Liver (tissue), 9 donors: ENCODE measurements around the gene DUSP23. TPM values are rescaled to one million over a fixed set of nuclear protein-coding genes. Genes with fewer than 3 reads are reported as not detected.

Experiments used
- DNase-seq: peaks from one replicate; pipeline ENCODE4 v3.0.0-alpha.2; 2017; ENCODE audit warnings: low spot score
- H3K27ac ChIP-seq, 2 donors: one replicate each; pipeline ENCODE4 v1.7.0; 2013; ENCODE audit warnings: inconsistent platforms in 2 of 2, low read length in 2 of 2, control low read depth in 1 of 2, low read depth in 1 of 2, mild to moderate bottlenecking in 1 of 2
- H3K27me3 ChIP-seq, 4 donors: one replicate each; pipeline versions ENCODE4 v1.6.1 to v1.7.0; 2013; ENCODE audit warnings: low read length in 3 of 4, inconsistent platforms in 1 of 4, mild to moderate bottlenecking in 1 of 4, moderate library complexity in 1 of 4; ENCODE audit not compliant: control insufficient read depth in 4 of 4, insufficient read depth in 4 of 4
- H3K36me3 ChIP-seq, 4 donors: one replicate each; pipeline versions ENCODE4 v1.6.1 to v1.7.0; 2013; ENCODE audit warnings: low read length in 3 of 4, mild to moderate bottlenecking in 3 of 4, low read depth in 1 of 4, moderate library complexity in 1 of 4; ENCODE audit not compliant: control insufficient read depth in 4 of 4, insufficient read depth in 3 of 4
- H3K4me1 ChIP-seq, 4 donors: one replicate each; pipeline versions ENCODE4 v1.6.1 to v1.7.0; 2013; ENCODE audit warnings: low read length in 3 of 4, mild to moderate bottlenecking in 3 of 4, moderate library complexity in 1 of 4; ENCODE audit not compliant: control insufficient read depth in 4 of 4, insufficient read depth in 4 of 4
- H3K4me3 ChIP-seq, 3 donors: one replicate each; pipeline versions ENCODE4 v1.6.1 to v1.7.0; 2013; ENCODE audit warnings: low read length in 3 of 3, control low read depth in 1 of 3, low read depth in 1 of 3, mild to moderate bottlenecking in 1 of 3
- H3K9ac ChIP-seq, 2 donors: one replicate each; pipeline ENCODE4 v1.7.0; 2013; ENCODE audit warnings: low read length in 2 of 2, mild to moderate bottlenecking in 2 of 2, moderate library complexity in 2 of 2, control low read depth in 1 of 2, low read depth in 1 of 2
- H3K9me3 ChIP-seq, 4 donors: one replicate each; pipeline versions ENCODE4 v1.6.1 to v1.7.0; 2013; ENCODE audit warnings: low read length in 3 of 4; ENCODE audit not compliant: control insufficient read depth in 4 of 4
- ATF3 ChIP-seq: IDR thresholded peaks from 2 replicates; pipeline ENCODE4 v1.6.1; 2016; ENCODE audit warnings: antibody characterized with exemption
- CTCF ChIP-seq: fragments of 150-350 bp; IDR thresholded peaks from 2 replicates; pipeline ENCODE4 v1.5.1; 2017; ENCODE audit warnings: improper control_type of control experiment, low read depth, low read length; ENCODE audit not compliant: missing input control
- EGR1 ChIP-seq, 2 donors: IDR thresholded peaks; 2 replicates each; pipeline ENCODE4 v1.6.1; 2016 to 2018; ENCODE audit warnings: antibody characterized with exemption in 2 of 2, low read depth in 2 of 2
- FOXA1 ChIP-seq: IDR thresholded peaks from 2 replicates; pipeline ENCODE4 v1.6.1; 2016; ENCODE audit warnings: antibody characterized with exemption
- FOXA2 ChIP-seq: IDR thresholded peaks from 2 replicates; pipeline ENCODE4 v1.6.1; 2016; ENCODE audit warnings: antibody characterized with exemption
- GABPA ChIP-seq, 2 donors: IDR thresholded peaks in 1 of 2; conservative IDR thresholded peaks in 1 of 2; 2 replicates each; pipeline ENCODE4 v1.6.1; 2016; ENCODE audit warnings: antibody characterized with exemption in 2 of 2, mild to moderate bottlenecking in 1 of 2, moderate library complexity in 1 of 2
- HNF4A ChIP-seq, 2 donors: conservative IDR thresholded peaks; 2 replicates each; pipeline ENCODE4 v1.6.1; 2016; ENCODE audit warnings: antibody characterized with exemption in 2 of 2, mild to moderate bottlenecking in 2 of 2
- HNF4G ChIP-seq: IDR thresholded peaks from 2 replicates; pipeline ENCODE4 v1.6.1; 2016; ENCODE audit warnings: antibody characterized with exemption
- JUND ChIP-seq, 2 donors: IDR thresholded peaks; 2 replicates each; pipeline ENCODE4 v1.6.1; 2016; ENCODE audit warnings: antibody characterized with exemption in 2 of 2
- MAX ChIP-seq: IDR thresholded peaks from 2 replicates; pipeline ENCODE4 v1.6.1; 2016; ENCODE audit warnings: antibody characterized with exemption
- NR2F2 ChIP-seq: IDR thresholded peaks from 2 replicates; pipeline ENCODE4 v1.6.1; 2016; ENCODE audit warnings: antibody characterized with exemption
- RAD21 ChIP-seq, 2 donors: IDR thresholded peaks; 2 replicates each; pipeline ENCODE4 v1.6.1; 2016; ENCODE audit warnings: antibody characterized with exemption in 2 of 2, mild to moderate bottlenecking in 2 of 2
- REST ChIP-seq: IDR thresholded peaks from 2 replicates; pipeline ENCODE4 v1.6.1; 2016; ENCODE audit warnings: antibody characterized with exemption, mild to moderate bottlenecking
- RXRA ChIP-seq, 2 donors: IDR thresholded peaks; 2 replicates each; pipeline ENCODE4 v1.6.1; 2017 to 2018; ENCODE audit warnings: antibody characterized with exemption in 2 of 2, mild to moderate bottlenecking in 1 of 2
- SP1 ChIP-seq: IDR thresholded peaks from 2 replicates; pipeline ENCODE4 v1.6.1; 2018; ENCODE audit warnings: antibody characterized with exemption, mild to moderate bottlenecking
- TAF1 ChIP-seq: conservative IDR thresholded peaks from 2 replicates; pipeline ENCODE4 v1.6.1; 2016; ENCODE audit warnings: antibody characterized with exemption, mild to moderate bottlenecking
- YY1 ChIP-seq: IDR thresholded peaks from 2 replicates; pipeline ENCODE4 v1.6.1; 2016; ENCODE audit warnings: antibody characterized with exemption, mild to moderate bottlenecking
- ZBTB33 ChIP-seq: IDR thresholded peaks from 2 replicates; pipeline ENCODE4 v1.6.1; 2016; ENCODE audit warnings: antibody characterized with exemption
- WGBS: extraction: QIAGEN DNeasy Blood & Tissue Kit; methylation state at CpG from one replicate; pipeline ENCODE4 v1.1.7; 2013; 5-methylcytosine and 5-hydroxymethylcytosine counted together
- polyA plus RNA-seq, 2 donors: library from polyadenylated mRNA; stranded (reverse) in 1 of 2; unstranded in 1 of 2; fragments of 200-250 nt in 1 of 2; fragments of >200 nt in 1 of 2; fragmentation: Nextera tagmentation in 1 of 2; extraction: Ambion mirVana in 1 of 2; gene quantifications; one replicate each; pipeline versions ENCODE4 v1.2.1 to v1.2.3, GENCODE V29; 2013 to 2015
- total RNA-seq, 2 donors: library from RNA; depleted of rRNA; stranded (reverse); fragments of >200 nt; gene quantifications; one replicate each; pipeline ENCODE4 v1.2.3, GENCODE V29; 2014
- donor health status: healthy.
- donor health status: healthy.
- donor health status: healthy.
- donor health status: healthy.
- donor health status: healthy.

DUSP23 gene
- total and polyA plus RNA-seq, 4 donors: 26.6 to 192 (median 113) TPM

- H3K9ac ChIP-seq: no peak overlapping the region
- H3K9me3 ChIP-seq: no peaks in the 10 kb centered on the region
- WGBS: 90% methylated on average over 8 of the region's 8 CpGs
- DNase-seq: no peak
- H3K36me3 ChIP-seq: no peaks in the 10 kb centered on the region
- H3K27ac ChIP-seq: no peak overlapping the region
- no peak overlapping the region for H3K4me3 ChIP-seq
- TF ChIP-seq NR2F2 (no peak), RAD21 (IDR thresholded peaks at IDR 0.05) (no peak), ZBTB33 (no peak), YY1 (no peak), GABPA (IDR thresholded peaks at IDR 0.05 in 1 of 2, conservative IDR thresholded peaks at IDR 0.05 in 1 of 2) (no peak), RXRA (IDR thresholded peaks at IDR 0.05) (no peak), FOXA2 (no peak), MAX (no peak), CTCF (no peak), EGR1 (IDR thresholded peaks at IDR 0.05; ENCODE audit: low read depth in 2 of 2) (no peak), HNF4A (conservative IDR thresholded peaks at IDR 0.05) (no peak), HNF4G (no peak), ATF3 (no peak), REST (no peak), TAF1 (no peak), FOXA1 (no peak), JUND (IDR thresholded peaks at IDR 0.05) (no peak), SP1 (no peak)
- H3K4me1 ChIP-seq: no peaks in the 10 kb centered on the region
- H3K27me3 ChIP-seq: no peaks in the 10 kb centered on the region
Measured at GRCh38 chr1:159830722-159831121, 50.0 kb downstream of the DUSP23 start.
